GM12874 (cell line): ENCODE results near the gene RPL28.

Experiments
- TF ChIP-seq, protein P1 (sequence below): IDR thresholded peaks from 2 replicates; pipeline ENCODE4 v1.5.1; 2011; ENCODE audit warnings: low read depth, mild to moderate bottlenecking, control low read depth, low read length, moderate library complexity; ENCODE audit not compliant: insufficient read depth

RPL28 gene

GRCh38 chr19:55379174-55379573 is 6.6 kb upstream of the RPL28 start:
- TF ChIP-seq, protein P1, sequence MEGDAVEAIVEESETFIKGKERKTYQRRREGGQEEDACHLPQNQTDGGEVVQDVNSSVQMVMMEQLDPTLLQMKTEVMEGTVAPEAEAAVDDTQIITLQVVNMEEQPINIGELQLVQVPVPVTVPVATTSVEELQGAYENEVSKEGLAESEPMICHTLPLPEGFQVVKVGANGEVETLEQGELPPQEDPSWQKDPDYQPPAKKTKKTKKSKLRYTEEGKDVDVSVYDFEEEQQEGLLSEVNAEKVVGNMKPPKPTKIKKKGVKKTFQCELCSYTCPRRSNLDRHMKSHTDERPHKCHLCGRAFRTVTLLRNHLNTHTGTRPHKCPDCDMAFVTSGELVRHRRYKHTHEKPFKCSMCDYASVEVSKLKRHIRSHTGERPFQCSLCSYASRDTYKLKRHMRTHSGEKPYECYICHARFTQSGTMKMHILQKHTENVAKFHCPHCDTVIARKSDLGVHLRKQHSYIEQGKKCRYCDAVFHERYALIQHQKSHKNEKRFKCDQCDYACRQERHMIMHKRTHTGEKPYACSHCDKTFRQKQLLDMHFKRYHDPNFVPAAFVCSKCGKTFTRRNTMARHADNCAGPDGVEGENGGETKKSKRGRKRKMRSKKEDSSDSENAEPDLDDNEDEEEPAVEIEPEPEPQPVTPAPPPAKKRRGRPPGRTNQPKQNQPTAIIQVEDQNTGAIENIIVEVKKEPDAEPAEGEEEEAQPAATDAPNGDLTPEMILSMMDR = no peak

DNA sequence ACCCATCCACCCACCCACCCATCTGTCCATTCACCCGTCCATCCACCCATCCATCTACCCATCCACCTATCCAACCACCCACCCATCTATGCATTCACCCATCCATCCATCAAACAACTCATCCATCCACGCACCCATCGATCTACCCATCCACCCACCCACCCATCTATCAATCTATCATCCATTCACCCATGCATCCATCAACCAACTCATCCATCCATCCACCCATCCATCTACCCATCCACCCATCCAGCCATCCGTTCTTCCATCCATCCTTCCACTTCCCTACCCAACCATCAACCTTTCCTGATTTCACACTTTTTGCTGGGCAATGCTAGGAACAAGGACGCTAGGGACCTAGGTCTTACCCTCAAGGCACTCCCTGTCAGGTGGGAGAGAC is 3.7 kb upstream of the RPL28 start:
- TF ChIP-seq, protein P1 = no peak

DNA sequence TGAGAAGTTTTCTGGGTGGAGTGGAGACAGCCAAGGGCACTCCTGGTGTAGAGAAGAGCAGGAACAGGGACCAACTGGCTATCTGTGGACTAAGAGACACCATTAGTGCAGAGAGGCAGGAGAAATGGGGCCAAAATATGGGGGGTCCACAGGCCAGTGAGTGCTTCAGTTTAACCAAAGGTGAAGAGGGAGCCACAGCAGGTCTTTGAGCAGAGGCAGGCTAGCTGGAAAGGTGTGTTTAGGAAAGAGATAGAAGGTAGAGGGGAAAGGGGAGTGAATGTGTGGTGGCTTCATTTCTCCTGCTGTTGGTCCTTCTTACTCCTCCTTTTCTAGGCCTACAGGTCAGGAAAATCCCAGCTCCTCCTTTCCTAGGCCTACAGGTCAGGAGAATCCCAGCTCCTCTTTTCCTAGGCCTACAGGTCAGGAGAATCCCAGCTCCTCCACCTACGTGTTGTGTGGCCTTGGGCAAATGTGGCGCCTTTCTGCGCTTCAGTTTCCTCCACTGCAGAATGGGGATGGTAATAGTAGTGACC is 3.1 kb upstream of the RPL28 start:
- TF ChIP-seq, protein P1 = no peak

DNA sequence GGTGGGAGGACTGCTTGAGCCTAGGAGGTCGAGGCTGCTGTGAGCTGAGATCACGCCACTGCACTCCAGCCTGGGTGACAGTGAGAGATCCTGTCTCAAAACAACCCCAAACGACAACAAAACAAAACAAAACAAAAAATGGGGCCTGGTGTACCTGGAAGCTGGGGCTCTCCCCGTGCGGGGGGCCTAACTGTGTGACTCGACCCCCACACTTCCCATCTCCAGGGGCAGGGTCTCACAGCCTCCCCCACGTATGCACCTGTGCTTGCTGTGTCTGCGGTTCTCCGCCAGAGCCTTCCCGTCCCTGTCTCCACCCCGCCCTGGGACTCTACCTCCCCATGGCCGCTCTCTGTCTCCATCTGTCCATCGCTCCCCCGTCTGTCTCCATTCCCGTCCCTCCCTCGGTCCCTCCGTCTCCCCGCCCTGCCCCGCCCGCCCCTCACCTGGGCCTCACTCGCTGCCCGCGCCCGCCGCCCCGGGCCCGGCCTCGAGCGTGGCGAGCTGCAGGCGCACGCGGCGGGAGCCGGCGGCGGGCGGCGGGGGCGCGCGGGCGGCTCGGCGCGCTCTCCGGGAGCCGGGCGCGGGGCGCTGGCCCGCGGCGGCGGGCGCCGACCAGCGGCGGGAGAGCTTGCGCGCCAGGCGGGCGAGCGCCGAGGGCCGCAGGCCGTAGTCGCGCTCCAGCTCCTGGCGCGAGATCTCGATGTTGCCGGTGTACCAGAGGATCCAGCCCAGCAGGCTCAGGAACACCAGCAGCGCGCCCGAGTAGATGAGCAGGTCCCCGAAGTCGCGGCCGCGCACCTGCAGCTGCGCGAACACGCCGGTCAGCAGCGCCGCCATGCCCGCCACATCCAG is 2.2 kb upstream of the RPL28 start:
- TF ChIP-seq, protein P1 = 0 out of 2 replicates have a peak, but pooled peaks have one; percentile 31

DNA sequence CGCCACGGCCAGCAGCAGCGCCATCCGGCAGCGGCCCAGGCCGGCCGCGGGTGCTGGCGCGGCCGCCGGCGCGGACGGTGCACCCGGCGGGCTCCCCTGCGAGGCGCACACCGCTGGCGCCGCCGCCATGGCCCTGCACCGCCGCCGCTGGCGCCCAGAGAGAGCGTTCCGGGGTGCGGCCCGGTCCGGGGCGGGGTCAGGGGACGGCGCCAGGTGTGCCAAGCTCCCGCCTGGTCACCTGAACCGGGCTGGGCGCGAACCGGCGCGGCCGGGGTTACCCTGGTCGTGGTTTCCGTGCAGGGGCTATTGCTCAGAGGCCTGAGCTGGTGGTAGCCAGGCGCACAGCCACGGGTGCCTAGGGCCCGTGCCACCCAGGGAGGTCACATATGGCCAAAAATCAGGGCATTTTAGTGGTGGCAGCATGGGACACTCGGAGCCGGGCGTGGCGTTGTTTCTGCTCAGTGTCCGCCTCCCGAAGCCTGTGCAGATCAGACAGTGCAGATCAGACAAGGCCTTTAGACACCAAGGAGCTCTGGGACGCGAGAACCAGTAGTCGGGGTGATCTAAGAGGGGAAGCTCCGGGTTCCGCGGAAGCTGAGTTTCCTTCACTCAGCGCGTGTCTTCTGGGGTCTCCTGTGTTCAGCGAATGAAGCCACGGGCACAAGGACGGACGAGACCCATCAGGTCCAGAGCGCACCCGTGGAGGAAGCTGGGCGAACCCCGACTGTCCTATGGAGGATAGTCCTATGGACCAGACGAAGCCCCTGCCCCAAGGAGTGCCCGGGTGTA is 1.4 kb upstream of the RPL28 start, which contains the start of gene TMEM238:
Gene TMEM238 (minus strand): TSS at position 162 of the 789 bp plus-strand sequence. CDS start 33 bp downstream, at position 129.
- TF ChIP-seq, protein P1 = no peak

DNA sequence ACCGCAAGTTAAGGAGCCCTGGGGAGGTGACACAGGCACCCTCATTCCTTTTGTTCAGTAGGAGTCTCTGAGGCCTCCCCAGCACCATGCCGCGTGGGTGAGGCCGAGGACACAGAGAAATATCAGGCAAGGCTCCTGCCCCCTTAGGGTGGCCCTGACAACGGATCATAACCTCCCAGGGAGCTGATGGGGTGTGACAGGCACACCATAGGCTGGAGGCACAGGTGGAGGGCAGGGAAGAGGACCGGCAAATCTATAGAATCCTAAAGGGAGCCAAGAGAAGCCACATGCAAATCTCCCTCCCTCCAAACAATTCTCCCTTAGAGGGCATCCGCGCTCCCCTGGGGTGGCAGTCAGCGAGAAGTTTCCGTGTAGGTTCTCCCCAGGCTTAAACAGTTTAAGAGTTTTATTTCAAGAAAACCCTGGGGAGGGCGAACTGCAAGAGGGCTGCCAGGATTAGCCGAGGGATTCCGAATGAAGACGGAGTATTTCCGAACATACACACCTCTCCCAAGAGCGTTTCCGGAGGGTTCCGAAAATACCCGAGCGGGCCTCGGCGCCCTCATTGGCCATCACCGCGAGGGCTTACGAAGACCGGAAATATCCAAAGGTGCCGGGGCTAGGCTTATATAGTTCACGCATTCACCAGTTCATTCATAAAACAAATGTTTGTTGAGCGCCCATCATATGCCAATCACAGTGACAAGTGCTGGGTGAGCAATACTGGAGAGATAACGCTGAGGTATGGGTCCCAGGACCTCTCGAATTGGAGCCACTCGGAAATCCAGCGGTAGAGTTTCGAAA is 610 bp upstream of the RPL28 start:
- TF ChIP-seq, protein P1 = no peak
